Nephron progenitor cell (in vitro differentiated cells): ENCODE measurements around the gene ADAP1.

Experiments used
- DNase-seq: peaks from one replicate; pipeline ENCODE4 v3.0.0; 2021
- H3K27ac Mint-ChIP-seq: 2 replicates; pipeline ENCODE4 v1.8.0; 2021; ENCODE audit warnings: mild to moderate bottlenecking, moderate library complexity, mixed read lengths
- H3K27me3 Mint-ChIP-seq: 2 replicates; pipeline ENCODE4 v1.8.0; 2021; ENCODE audit warnings: mild to moderate bottlenecking, low read depth, mixed read lengths; ENCODE audit not compliant: poor library complexity
- H3K36me3 Mint-ChIP-seq: 2 replicates; pipeline ENCODE4 v1.8.0; 2021; ENCODE audit warnings: low read depth, mixed read lengths
- H3K4me1 Mint-ChIP-seq: 2 replicates; pipeline ENCODE4 v1.8.0; 2021; ENCODE audit warnings: mixed read lengths
- H3K4me3 Mint-ChIP-seq: 2 replicates; pipeline ENCODE4 v1.8.0; 2021; ENCODE audit warnings: mild to moderate bottlenecking, moderate library complexity, mixed read lengths
- H3K9me3 Mint-ChIP-seq: 2 replicates; pipeline ENCODE4 v1.8.0; 2021; ENCODE audit warnings: mild to moderate bottlenecking, moderate library complexity, mixed read lengths
- CTCF ChIP-seq: fragments of 200-600 bp; sonication (generic); IDR thresholded peaks from 2 replicates; pipeline ENCODE4 v1.5.0; 2021; ENCODE audit warnings: antibody characterized with exemption

Gene ADAP1

GRCh38 chr7:983616-984071, 29.2 kb upstream of the ADAP1 start:
- no peak for DNase-seq
- no peak overlapping the region for H3K27ac Mint-ChIP-seq
- TF ChIP-seq CTCF, result no peak
- H3K27me3 Mint-ChIP-seq, result peaks cover 8% of the 10 kb centered on the region
- H3K9me3 Mint-ChIP-seq, result no peaks in the 10 kb centered on the region
- peaks cover 10% of the 10 kb centered on the region for H3K4me1 Mint-ChIP-seq
- H3K4me3 Mint-ChIP-seq, result no peak overlapping the region
- H3K36me3 Mint-ChIP-seq, result no peaks in the 10 kb centered on the region

- Mint-ChIP-seq H3K27ac (no peak within 1 kb of the TSS), H3K9me3 (no peaks in the 10 kb centered on the region)
- no peak for DNase-seq
Measured at GRCh38 chr7:983004-983615, 28.6 kb upstream of the ADAP1 start, which contains the start of gene CYP2W1. CYP2W1 (plus strand) TSS chr7:983181; CDS start chr7:983212, 31 bp downstream.

GRCh38 chr7:982511-983003, 28.1 kb upstream of the ADAP1 start:
- Mint-ChIP-seq H3K27ac (no peak overlapping the region), H3K9me3 (no peaks in the 10 kb centered on the region), H3K4me1 (peaks cover 17% of the 10 kb centered on the region), H3K36me3 (no peaks in the 10 kb centered on the region), H3K4me3 (no peak overlapping the region), H3K27me3 (peaks cover 8% of the 10 kb centered on the region)
- TF ChIP-seq CTCF, result no peak
- DNase-seq, result no peak

More at GRCh38 chr7:983004-983615, 28.6 kb upstream of the ADAP1 start, which contains the start of gene CYP2W1:
- Mint-ChIP-seq H3K36me3 (no peaks in the 10 kb centered on the region), H3K27me3 (peaks cover 8% of the 10 kb centered on the region), H3K4me1 (peaks cover 12% of the 10 kb centered on the region), H3K4me3 (no peak within 1 kb of the TSS)
- TF ChIP-seq CTCF, result no peak

GRCh38 chr7:981793-982510, 27.5 kb upstream of the ADAP1 start:
- DNase-seq, result no peak
- Mint-ChIP-seq H3K4me3 (no peak overlapping the region), H3K36me3 (no peaks in the 10 kb centered on the region), H3K9me3 (no peaks in the 10 kb centered on the region), H3K27ac (no peak overlapping the region), H3K4me1 (peaks cover 23% of the 10 kb centered on the region), H3K27me3 (peaks cover 8% of the 10 kb centered on the region)
- no peak for TF ChIP-seq CTCF

GRCh38 chr7:979886-980571, 25.5 kb upstream of the ADAP1 start:
- no peak for DNase-seq
- peaks cover 8% of the 10 kb centered on the region for H3K27me3 Mint-ChIP-seq
- no peak overlapping the region for H3K4me3 Mint-ChIP-seq
- no peak for TF ChIP-seq CTCF
- no peaks in the 10 kb centered on the region for H3K36me3 Mint-ChIP-seq
- H3K4me1 Mint-ChIP-seq, result peaks cover 19% of the 10 kb centered on the region
- no peaks in the 10 kb centered on the region for H3K9me3 Mint-ChIP-seq
- H3K27ac Mint-ChIP-seq, result no peak overlapping the region
